Liver (tissue), 9 donors: ENCODE measurements around the gene GTF2F2. TPM values are rescaled to one million over a fixed set of nuclear protein-coding genes. Genes with fewer than 3 reads are reported as not detected.

Experiments used
- DNase-seq: peaks from one replicate; pipeline ENCODE4 v3.0.0-alpha.2; 2017; ENCODE audit warnings: low spot score
- H3K27ac ChIP-seq, 2 donors: one replicate each; pipeline ENCODE4 v1.7.0; 2013; ENCODE audit warnings: inconsistent platforms in 2 of 2, low read length in 2 of 2, control low read depth in 1 of 2, low read depth in 1 of 2, mild to moderate bottlenecking in 1 of 2
- H3K27me3 ChIP-seq, 4 donors: one replicate each; pipeline versions ENCODE4 v1.6.1 to v1.7.0; 2013; ENCODE audit warnings: low read length in 3 of 4, inconsistent platforms in 1 of 4, mild to moderate bottlenecking in 1 of 4, moderate library complexity in 1 of 4; ENCODE audit not compliant: control insufficient read depth in 4 of 4, insufficient read depth in 4 of 4
- H3K36me3 ChIP-seq, 4 donors: one replicate each; pipeline versions ENCODE4 v1.6.1 to v1.7.0; 2013; ENCODE audit warnings: low read length in 3 of 4, mild to moderate bottlenecking in 3 of 4, low read depth in 1 of 4, moderate library complexity in 1 of 4; ENCODE audit not compliant: control insufficient read depth in 4 of 4, insufficient read depth in 3 of 4
- H3K4me1 ChIP-seq, 4 donors: one replicate each; pipeline versions ENCODE4 v1.6.1 to v1.7.0; 2013; ENCODE audit warnings: low read length in 3 of 4, mild to moderate bottlenecking in 3 of 4, moderate library complexity in 1 of 4; ENCODE audit not compliant: control insufficient read depth in 4 of 4, insufficient read depth in 4 of 4
- H3K4me3 ChIP-seq, 3 donors: one replicate each; pipeline versions ENCODE4 v1.6.1 to v1.7.0; 2013; ENCODE audit warnings: low read length in 3 of 3, control low read depth in 1 of 3, low read depth in 1 of 3, mild to moderate bottlenecking in 1 of 3
- H3K9ac ChIP-seq, 2 donors: one replicate each; pipeline ENCODE4 v1.7.0; 2013; ENCODE audit warnings: low read length in 2 of 2, mild to moderate bottlenecking in 2 of 2, moderate library complexity in 2 of 2, control low read depth in 1 of 2, low read depth in 1 of 2
- H3K9me3 ChIP-seq, 4 donors: one replicate each; pipeline versions ENCODE4 v1.6.1 to v1.7.0; 2013; ENCODE audit warnings: low read length in 3 of 4; ENCODE audit not compliant: control insufficient read depth in 4 of 4
- EGR1 ChIP-seq, 2 donors: IDR thresholded peaks; 2 replicates each; pipeline ENCODE4 v1.6.1; 2016 to 2018; ENCODE audit warnings: antibody characterized with exemption in 2 of 2, low read depth in 2 of 2
- FOXA2 ChIP-seq: IDR thresholded peaks from 2 replicates; pipeline ENCODE4 v1.6.1; 2016; ENCODE audit warnings: antibody characterized with exemption
- GABPA ChIP-seq, 2 donors: IDR thresholded peaks in 1 of 2; conservative IDR thresholded peaks in 1 of 2; 2 replicates each; pipeline ENCODE4 v1.6.1; 2016; ENCODE audit warnings: antibody characterized with exemption in 2 of 2, mild to moderate bottlenecking in 1 of 2, moderate library complexity in 1 of 2
- HNF4A ChIP-seq, 2 donors: conservative IDR thresholded peaks; 2 replicates each; pipeline ENCODE4 v1.6.1; 2016; ENCODE audit warnings: antibody characterized with exemption in 2 of 2, mild to moderate bottlenecking in 2 of 2
- HNF4G ChIP-seq: IDR thresholded peaks from 2 replicates; pipeline ENCODE4 v1.6.1; 2016; ENCODE audit warnings: antibody characterized with exemption
- JUND ChIP-seq, 2 donors: IDR thresholded peaks; 2 replicates each; pipeline ENCODE4 v1.6.1; 2016; ENCODE audit warnings: antibody characterized with exemption in 2 of 2
- MAX ChIP-seq: IDR thresholded peaks from 2 replicates; pipeline ENCODE4 v1.6.1; 2016; ENCODE audit warnings: antibody characterized with exemption
- NR2F2 ChIP-seq: IDR thresholded peaks from 2 replicates; pipeline ENCODE4 v1.6.1; 2016; ENCODE audit warnings: antibody characterized with exemption
- RAD21 ChIP-seq, 2 donors: IDR thresholded peaks; 2 replicates each; pipeline ENCODE4 v1.6.1; 2016; ENCODE audit warnings: antibody characterized with exemption in 2 of 2, mild to moderate bottlenecking in 2 of 2
- SP1 ChIP-seq: IDR thresholded peaks from 2 replicates; pipeline ENCODE4 v1.6.1; 2018; ENCODE audit warnings: antibody characterized with exemption, mild to moderate bottlenecking
- TAF1 ChIP-seq: conservative IDR thresholded peaks from 2 replicates; pipeline ENCODE4 v1.6.1; 2016; ENCODE audit warnings: antibody characterized with exemption, mild to moderate bottlenecking
- YY1 ChIP-seq: IDR thresholded peaks from 2 replicates; pipeline ENCODE4 v1.6.1; 2016; ENCODE audit warnings: antibody characterized with exemption, mild to moderate bottlenecking
- WGBS: extraction: QIAGEN DNeasy Blood & Tissue Kit; methylation state at CpG from one replicate; pipeline ENCODE4 v1.1.7; 2013; 5-methylcytosine and 5-hydroxymethylcytosine counted together
- polyA plus RNA-seq, 2 donors: library from polyadenylated mRNA; stranded (reverse) in 1 of 2; unstranded in 1 of 2; fragments of 200-250 nt in 1 of 2; fragments of >200 nt in 1 of 2; fragmentation: Nextera tagmentation in 1 of 2; extraction: Ambion mirVana in 1 of 2; gene quantifications; one replicate each; pipeline versions ENCODE4 v1.2.1 to v1.2.3, GENCODE V29; 2013 to 2015
- total RNA-seq, 2 donors: library from RNA; depleted of rRNA; stranded (reverse); fragments of >200 nt; gene quantifications; one replicate each; pipeline ENCODE4 v1.2.3, GENCODE V29; 2014
- TF ChIP-seq, protein P1 (sequence below): IDR thresholded peaks from 2 replicates; pipeline ENCODE4 v1.6.1; 2016; ENCODE audit warnings: antibody characterized with exemption, mild to moderate bottlenecking
- donor health status: healthy.
- donor health status: healthy.
- donor health status: healthy.
- donor health status: healthy.
- donor health status: healthy.

The GTF2F2 gene
- total and polyA plus RNA-seq, 4 donors = 6.0 to 8.5 (median 7.3) TPM

DNA sequence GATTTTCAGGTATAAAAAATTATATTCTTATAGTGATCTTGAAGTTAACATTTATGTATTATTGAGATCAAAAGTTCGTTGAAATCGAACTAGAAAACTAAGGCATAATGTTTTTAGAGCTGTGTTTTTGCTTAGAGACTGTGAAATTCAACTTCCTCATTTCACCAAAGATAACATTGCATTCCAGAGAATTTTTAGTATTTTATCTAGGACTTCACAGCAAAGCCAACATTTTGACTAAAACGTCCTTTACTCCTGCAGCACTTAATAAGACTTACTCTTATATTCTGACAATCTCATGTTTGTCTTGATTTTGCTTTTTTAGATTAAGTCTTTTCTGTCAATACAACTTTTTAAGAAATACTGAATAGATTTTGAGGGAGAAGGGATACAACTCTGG is 75.8 kb downstream of the GTF2F2 start:
- no peaks in the 10 kb centered on the region for H3K27me3 ChIP-seq
- TF ChIP-seq EGR1 (IDR thresholded peaks at IDR 0.05; ENCODE audit: low read depth in 2 of 2) (no peak), JUND (IDR thresholded peaks at IDR 0.05) (no peak), TAF1 (no peak), MAX (no peak), RAD21 (IDR thresholded peaks at IDR 0.05) (no peak)
- peaks cover 0 to 17% (median 12%) of the 10 kb centered on the region in 4 donors for H3K4me1 ChIP-seq
- H3K9me3 ChIP-seq = no peaks in the 10 kb centered on the region
- H3K4me3 ChIP-seq = no peak overlapping the region
- no peaks in the 10 kb centered on the region for H3K36me3 ChIP-seq
- 71% methylated on average over 3 of the region's 3 CpGs for WGBS
- no peak overlapping the region for H3K27ac ChIP-seq
- no peak for DNase-seq
- H3K9ac ChIP-seq = no peak overlapping the region

DNA sequence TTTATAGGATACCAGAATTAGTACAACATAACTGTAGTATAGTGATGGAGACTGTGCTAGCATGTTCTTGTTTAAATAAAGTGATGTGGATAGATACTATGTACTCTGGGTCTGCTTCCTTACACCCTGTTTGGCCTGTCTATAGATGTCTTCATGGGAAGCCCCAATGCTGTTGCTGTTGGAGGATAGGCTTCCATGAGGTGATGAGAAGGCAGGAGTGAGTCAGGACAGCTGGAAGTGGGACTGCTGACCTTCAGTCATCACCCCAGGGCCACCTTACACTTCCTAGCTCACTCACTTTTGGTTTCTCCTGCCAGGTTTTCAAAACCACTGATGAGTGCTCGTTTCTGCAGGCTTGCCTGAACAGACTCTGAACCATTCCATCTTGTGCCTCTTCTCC is 76.3 kb downstream of the GTF2F2 start:
- DNase-seq = no peak
- no peaks in the 10 kb centered on the region for H3K9me3 ChIP-seq
- H3K9ac ChIP-seq = no peak overlapping the region
- 79% methylated on average over 1 of the region's 1 CpG for WGBS
- no peak overlapping the region for H3K4me3 ChIP-seq
- TF ChIP-seq SP1 = no peak
- TF ChIP-seq HNF4A (conservative IDR thresholded peaks at IDR 0.05) = no peak
- no peak for TF ChIP-seq MAX
- no peak for TF ChIP-seq HNF4G
- TF ChIP-seq FOXA2 = no peak
- no peaks in the 10 kb centered on the region for H3K27me3 ChIP-seq
- H3K4me1 ChIP-seq = peaks cover 0 to 17% (median 12%) of the 10 kb centered on the region in 4 donors
- H3K36me3 ChIP-seq = no peaks in the 10 kb centered on the region
- H3K27ac ChIP-seq = no peak overlapping the region

GRCh38 chr13:45198041-45198440 is 77.7 kb downstream of the GTF2F2 start:
- whole genome bisulfite sequencing = 89% methylated on average over 2 of the region's 2 CpGs
- H3K27me3 ChIP-seq = no peaks in the 10 kb centered on the region

More at GRCh38 chr13:45198041-45198440, 77.7 kb downstream of the GTF2F2 start:
- H3K9ac ChIP-seq = no peak overlapping the region
- DNase-seq = no peak
- TF ChIP-seq NR2F2 (no peak), YY1 (no peak), GABPA (IDR thresholded peaks at IDR 0.05 in 1 of 2, conservative IDR thresholded peaks at IDR 0.05 in 1 of 2) (no peak), RAD21 (IDR thresholded peaks at IDR 0.05) (no peak), MAX (no peak), TAF1 (no peak)
- TF ChIP-seq, protein P1, sequence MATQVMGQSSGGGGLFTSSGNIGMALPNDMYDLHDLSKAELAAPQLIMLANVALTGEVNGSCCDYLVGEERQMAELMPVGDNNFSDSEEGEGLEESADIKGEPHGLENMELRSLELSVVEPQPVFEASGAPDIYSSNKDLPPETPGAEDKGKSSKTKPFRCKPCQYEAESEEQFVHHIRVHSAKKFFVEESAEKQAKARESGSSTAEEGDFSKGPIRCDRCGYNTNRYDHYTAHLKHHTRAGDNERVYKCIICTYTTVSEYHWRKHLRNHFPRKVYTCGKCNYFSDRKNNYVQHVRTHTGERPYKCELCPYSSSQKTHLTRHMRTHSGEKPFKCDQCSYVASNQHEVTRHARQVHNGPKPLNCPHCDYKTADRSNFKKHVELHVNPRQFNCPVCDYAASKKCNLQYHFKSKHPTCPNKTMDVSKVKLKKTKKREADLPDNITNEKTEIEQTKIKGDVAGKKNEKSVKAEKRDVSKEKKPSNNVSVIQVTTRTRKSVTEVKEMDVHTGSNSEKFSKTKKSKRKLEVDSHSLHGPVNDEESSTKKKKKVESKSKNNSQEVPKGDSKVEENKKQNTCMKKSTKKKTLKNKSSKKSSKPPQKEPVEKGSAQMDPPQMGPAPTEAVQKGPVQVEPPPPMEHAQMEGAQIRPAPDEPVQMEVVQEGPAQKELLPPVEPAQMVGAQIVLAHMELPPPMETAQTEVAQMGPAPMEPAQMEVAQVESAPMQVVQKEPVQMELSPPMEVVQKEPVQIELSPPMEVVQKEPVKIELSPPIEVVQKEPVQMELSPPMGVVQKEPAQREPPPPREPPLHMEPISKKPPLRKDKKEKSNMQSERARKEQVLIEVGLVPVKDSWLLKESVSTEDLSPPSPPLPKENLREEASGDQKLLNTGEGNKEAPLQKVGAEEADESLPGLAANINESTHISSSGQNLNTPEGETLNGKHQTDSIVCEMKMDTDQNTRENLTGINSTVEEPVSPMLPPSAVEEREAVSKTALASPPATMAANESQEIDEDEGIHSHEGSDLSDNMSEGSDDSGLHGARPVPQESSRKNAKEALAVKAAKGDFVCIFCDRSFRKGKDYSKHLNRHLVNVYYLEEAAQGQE = no peak
- no peak overlapping the region for H3K27ac ChIP-seq
- peaks cover 0 to 17% (median 12%) of the 10 kb centered on the region in 4 donors for H3K4me1 ChIP-seq
- no peak overlapping the region for H3K4me3 ChIP-seq
- no peaks in the 10 kb centered on the region for H3K36me3 ChIP-seq
- no peaks in the 10 kb centered on the region for H3K9me3 ChIP-seq
